ENCODE data around the gene LCAT.

GRCh38 chr16:67969254-67970039, 25.5 kb upstream of the LCAT start:
- no peak for TF ChIP-seq POLR2A (IDR thresholded peaks at IDR 0.05)
- TF ChIP-seq, protein P1, sequence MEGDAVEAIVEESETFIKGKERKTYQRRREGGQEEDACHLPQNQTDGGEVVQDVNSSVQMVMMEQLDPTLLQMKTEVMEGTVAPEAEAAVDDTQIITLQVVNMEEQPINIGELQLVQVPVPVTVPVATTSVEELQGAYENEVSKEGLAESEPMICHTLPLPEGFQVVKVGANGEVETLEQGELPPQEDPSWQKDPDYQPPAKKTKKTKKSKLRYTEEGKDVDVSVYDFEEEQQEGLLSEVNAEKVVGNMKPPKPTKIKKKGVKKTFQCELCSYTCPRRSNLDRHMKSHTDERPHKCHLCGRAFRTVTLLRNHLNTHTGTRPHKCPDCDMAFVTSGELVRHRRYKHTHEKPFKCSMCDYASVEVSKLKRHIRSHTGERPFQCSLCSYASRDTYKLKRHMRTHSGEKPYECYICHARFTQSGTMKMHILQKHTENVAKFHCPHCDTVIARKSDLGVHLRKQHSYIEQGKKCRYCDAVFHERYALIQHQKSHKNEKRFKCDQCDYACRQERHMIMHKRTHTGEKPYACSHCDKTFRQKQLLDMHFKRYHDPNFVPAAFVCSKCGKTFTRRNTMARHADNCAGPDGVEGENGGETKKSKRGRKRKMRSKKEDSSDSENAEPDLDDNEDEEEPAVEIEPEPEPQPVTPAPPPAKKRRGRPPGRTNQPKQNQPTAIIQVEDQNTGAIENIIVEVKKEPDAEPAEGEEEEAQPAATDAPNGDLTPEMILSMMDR (IDR thresholded peaks at IDR 0.05), result no peak

Data from tibial nerve (tissue), 3 donors.